ENCODE results near the gene RELL2.

DNA sequence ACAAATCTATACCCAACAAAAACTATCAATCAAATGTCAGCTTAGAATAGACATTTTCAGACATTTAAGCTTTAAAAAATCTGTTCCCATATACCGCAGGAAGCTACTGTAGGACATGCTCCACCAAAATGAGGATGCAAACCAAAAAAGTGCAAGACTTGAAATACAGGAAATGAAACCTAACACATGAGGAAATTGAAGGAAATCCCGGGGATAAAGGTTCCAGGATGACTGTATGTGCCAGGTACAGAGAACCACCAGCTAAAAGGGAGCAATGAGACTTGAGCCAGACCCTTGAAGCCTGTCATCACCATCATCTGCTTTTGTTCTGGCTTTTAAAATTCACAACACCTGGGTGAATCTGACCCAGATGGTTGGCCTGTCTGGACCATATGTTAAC, 39.4 kb upstream of the RELL2 start:
- TF ChIP-seq, protein P1, sequence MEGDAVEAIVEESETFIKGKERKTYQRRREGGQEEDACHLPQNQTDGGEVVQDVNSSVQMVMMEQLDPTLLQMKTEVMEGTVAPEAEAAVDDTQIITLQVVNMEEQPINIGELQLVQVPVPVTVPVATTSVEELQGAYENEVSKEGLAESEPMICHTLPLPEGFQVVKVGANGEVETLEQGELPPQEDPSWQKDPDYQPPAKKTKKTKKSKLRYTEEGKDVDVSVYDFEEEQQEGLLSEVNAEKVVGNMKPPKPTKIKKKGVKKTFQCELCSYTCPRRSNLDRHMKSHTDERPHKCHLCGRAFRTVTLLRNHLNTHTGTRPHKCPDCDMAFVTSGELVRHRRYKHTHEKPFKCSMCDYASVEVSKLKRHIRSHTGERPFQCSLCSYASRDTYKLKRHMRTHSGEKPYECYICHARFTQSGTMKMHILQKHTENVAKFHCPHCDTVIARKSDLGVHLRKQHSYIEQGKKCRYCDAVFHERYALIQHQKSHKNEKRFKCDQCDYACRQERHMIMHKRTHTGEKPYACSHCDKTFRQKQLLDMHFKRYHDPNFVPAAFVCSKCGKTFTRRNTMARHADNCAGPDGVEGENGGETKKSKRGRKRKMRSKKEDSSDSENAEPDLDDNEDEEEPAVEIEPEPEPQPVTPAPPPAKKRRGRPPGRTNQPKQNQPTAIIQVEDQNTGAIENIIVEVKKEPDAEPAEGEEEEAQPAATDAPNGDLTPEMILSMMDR (IDR thresholded peaks at IDR 0.05; ENCODE audit: low read length): no peak
- TF ChIP-seq EZH2 (IDR thresholded peaks at IDR 0.05; ENCODE audit: borderline replicate concordance, low read length): no peak

All from OCI-LY1 (cell line).